Measurements from ENCODE around the gene USP16.
"Not testable (repeated sequence)": the region's sequence is repeated elsewhere in the genome, so short reads cannot be mapped to it uniquely, and the experiment has no call there.

Gene USP16

GRCh38 chr21:28992526-28993292 lies 31.8 kb upstream of the USP16 start, which contains the start of gene LTN1:
Gene LTN1, minus strand, starts transcription at chr21:28992877. Its CDS starts 72 bp downstream, at chr21:28992805.
- no peak for TF ChIP-seq CTCF (IDR thresholded peaks at IDR 0.05; ENCODE audit: borderline replicate concordance, insufficient read depth, low read depth, low read length)
- H3K4me3 ChIP-seq (ENCODE audit: low read depth, low read length): peak within 1 kb of the TSS; percentile 84

GRCh38 chr21:28993293-28993629 lies 31.2 kb upstream of the USP16 start:
- H3K4me3 ChIP-seq (ENCODE audit: low read depth, low read length): peak overlapping the region; percentile 45
- no peak for TF ChIP-seq CTCF (IDR thresholded peaks at IDR 0.05; ENCODE audit: borderline replicate concordance, insufficient read depth, low read depth, low read length)

GRCh38 chr21:29002442-29003144 lies 21.9 kb upstream of the USP16 start:
- H3K4me3 ChIP-seq (ENCODE audit: low read depth, low read length): peak overlapping the region; percentile 81
- no peak for TF ChIP-seq CTCF (IDR thresholded peaks at IDR 0.05; ENCODE audit: borderline replicate concordance, insufficient read depth, low read depth, low read length)

- no peak overlapping the region for H3K4me3 ChIP-seq (ENCODE audit: low read depth, low read length)
- TF ChIP-seq CTCF (IDR thresholded peaks at IDR 0.05; ENCODE audit: borderline replicate concordance, insufficient read depth, low read depth, low read length): no peak
Observed at GRCh38 chr21:29005696-29006095, 18.8 kb upstream of the USP16 start.

GRCh38 chr21:29007135-29007534 lies 17.3 kb upstream of the USP16 start:
- no peak for TF ChIP-seq CTCF (IDR thresholded peaks at IDR 0.05; ENCODE audit: borderline replicate concordance, insufficient read depth, low read depth, low read length)
- H3K4me3 ChIP-seq (ENCODE audit: low read depth, low read length): no peak overlapping the region

- no peak for TF ChIP-seq CTCF (IDR thresholded peaks at IDR 0.05; ENCODE audit: borderline replicate concordance, insufficient read depth, low read depth, low read length)
- no peak overlapping the region for H3K4me3 ChIP-seq (ENCODE audit: low read depth, low read length)
Observed at GRCh38 chr21:29007810-29008209, 16.7 kb upstream of the USP16 start.

- no peak for TF ChIP-seq CTCF (IDR thresholded peaks at IDR 0.05; ENCODE audit: borderline replicate concordance, insufficient read depth, low read depth, low read length)
Observed at GRCh38 chr21:29008367-29008766, 16.1 kb upstream of the USP16 start.

GRCh38 chr21:29011236-29011635 lies 13.2 kb upstream of the USP16 start:
- not testable (repeated sequence) for H3K4me3 ChIP-seq (ENCODE audit: low read depth, low read length)

More at GRCh38 chr21:29008367-29008766, 16.1 kb upstream of the USP16 start:
- H3K4me3 ChIP-seq (ENCODE audit: low read depth, low read length): no peak overlapping the region

Data from GM12875 (cell line).